ENCODE results near the gene IL4R. TPM values are rescaled to one million over a fixed set of nuclear protein-coding genes. Genes with fewer than 3 reads are reported as not detected.

IL4R gene
- total RNA-seq, 1 experiment from 2014 or later = 29.6 TPM

DNA sequence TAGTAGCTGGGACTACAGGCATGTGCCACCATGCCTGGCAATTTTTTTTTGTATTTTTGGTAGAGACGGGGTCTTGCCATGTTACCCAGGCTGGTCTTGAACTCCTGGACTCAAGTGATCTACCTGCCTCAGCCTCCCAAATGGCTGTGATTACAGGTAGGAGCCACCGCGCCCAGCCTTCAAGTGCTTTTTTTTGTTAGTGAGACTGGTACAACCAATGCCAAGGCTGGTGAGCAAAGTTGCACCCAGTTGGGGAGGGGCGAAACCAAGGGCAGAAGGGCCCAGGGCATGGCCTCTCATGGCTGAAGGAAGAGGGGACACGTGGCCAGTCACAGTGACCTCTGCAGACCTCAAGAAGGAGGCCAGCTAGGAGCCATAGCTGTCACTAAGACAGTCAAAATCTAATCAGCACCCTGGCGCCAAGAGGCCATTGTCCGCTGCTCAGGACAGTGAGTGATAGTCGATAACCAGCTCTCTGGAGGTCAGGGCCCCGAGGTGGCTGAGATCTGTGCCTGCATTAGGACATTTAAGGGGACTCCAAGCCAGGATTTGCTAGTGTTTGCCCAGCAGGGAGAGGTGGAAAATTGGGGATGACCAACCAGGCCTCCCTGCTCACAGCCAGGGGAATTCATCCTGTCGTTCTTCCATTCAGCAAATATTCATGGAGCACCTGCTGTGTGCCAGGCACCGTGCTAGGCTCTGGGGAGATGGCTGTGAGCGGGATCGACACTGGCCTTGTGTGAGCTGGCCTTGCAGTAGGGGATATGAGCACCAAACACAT lies 10.2 kb downstream of the IL4R start:
- no peaks in the 10 kb centered on the region for H3K36me3 ChIP-seq (ENCODE audit: control insufficient read depth in 1 of 2, insufficient read depth in 2 of 2, low read length in 2 of 2)
- POLR2A ChIA-PET = interaction anchor here (0.7 kb wide), 1 partner anchor 920 kb away, joined by 5 read pairs; no protein-coding TSS in a partner anchor
- H3K9me3 ChIP-seq (ENCODE audit: control insufficient read depth in 1 of 2, insufficient read depth in 1 of 2, low read depth in 1 of 2, low read length in 2 of 2) = no peaks in the 10 kb centered on the region
- CTCF ChIA-PET = no interaction called here
- TF ChIP-seq POLR2A (IDR thresholded peaks at IDR 0.05; ENCODE audit: borderline replicate concordance, extremely low read depth, insufficient read depth, insufficient read length) (no peak), TCF7L2 (IDR thresholded peaks at IDR 0.05; ENCODE audit: borderline replicate concordance, extremely low read depth, insufficient read depth, insufficient read length) (no peak), RAD21 (IDR thresholded peaks at IDR 0.05; ENCODE audit: low read depth) (no peak), CEBPB (IDR thresholded peaks at IDR 0.05; ENCODE audit: low read depth) (no peak), YY1 (IDR thresholded peaks at IDR 0.05; ENCODE audit: extremely low read depth, insufficient replicate concordance, low read depth, low read length) (no peak), ELF1 (IDR thresholded peaks at IDR 0.05; ENCODE audit: borderline replicate concordance, low read depth) (no peak), EZH2phosphoT487 (IDR thresholded peaks at IDR 0.05; ENCODE audit: borderline replicate concordance) (no peak), POLR2AphosphoS5 (IDR thresholded peaks at IDR 0.05; ENCODE audit: low read depth, low read length) (no peak), JUND (IDR thresholded peaks at IDR 0.05) (no peak), SP1 (IDR thresholded peaks at IDR 0.05; ENCODE audit: low read depth) (no peak), SRF (IDR thresholded peaks at IDR 0.05; ENCODE audit: low read depth) (no peak), EZH2 (IDR thresholded peaks at IDR 0.05) (no peak), ZFX (IDR thresholded peaks at IDR 0.05) (no peak)
- TF ChIP-seq, protein P1, sequence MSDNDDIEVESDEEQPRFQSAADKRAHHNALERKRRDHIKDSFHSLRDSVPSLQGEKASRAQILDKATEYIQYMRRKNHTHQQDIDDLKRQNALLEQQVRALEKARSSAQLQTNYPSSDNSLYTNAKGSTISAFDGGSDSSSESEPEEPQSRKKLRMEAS (IDR thresholded peaks at IDR 0.05) = no peak
- TF ChIP-seq, protein P2, sequence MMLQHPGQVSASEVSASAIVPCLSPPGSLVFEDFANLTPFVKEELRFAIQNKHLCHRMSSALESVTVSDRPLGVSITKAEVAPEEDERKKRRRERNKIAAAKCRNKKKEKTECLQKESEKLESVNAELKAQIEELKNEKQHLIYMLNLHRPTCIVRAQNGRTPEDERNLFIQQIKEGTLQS (IDR thresholded peaks at IDR 0.05) = no peak
- TF ChIP-seq, protein P3, sequence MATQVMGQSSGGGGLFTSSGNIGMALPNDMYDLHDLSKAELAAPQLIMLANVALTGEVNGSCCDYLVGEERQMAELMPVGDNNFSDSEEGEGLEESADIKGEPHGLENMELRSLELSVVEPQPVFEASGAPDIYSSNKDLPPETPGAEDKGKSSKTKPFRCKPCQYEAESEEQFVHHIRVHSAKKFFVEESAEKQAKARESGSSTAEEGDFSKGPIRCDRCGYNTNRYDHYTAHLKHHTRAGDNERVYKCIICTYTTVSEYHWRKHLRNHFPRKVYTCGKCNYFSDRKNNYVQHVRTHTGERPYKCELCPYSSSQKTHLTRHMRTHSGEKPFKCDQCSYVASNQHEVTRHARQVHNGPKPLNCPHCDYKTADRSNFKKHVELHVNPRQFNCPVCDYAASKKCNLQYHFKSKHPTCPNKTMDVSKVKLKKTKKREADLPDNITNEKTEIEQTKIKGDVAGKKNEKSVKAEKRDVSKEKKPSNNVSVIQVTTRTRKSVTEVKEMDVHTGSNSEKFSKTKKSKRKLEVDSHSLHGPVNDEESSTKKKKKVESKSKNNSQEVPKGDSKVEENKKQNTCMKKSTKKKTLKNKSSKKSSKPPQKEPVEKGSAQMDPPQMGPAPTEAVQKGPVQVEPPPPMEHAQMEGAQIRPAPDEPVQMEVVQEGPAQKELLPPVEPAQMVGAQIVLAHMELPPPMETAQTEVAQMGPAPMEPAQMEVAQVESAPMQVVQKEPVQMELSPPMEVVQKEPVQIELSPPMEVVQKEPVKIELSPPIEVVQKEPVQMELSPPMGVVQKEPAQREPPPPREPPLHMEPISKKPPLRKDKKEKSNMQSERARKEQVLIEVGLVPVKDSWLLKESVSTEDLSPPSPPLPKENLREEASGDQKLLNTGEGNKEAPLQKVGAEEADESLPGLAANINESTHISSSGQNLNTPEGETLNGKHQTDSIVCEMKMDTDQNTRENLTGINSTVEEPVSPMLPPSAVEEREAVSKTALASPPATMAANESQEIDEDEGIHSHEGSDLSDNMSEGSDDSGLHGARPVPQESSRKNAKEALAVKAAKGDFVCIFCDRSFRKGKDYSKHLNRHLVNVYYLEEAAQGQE (IDR thresholded peaks at IDR 0.05; ENCODE audit: low read depth) = no peak
- TF ChIP-seq, protein P4, sequence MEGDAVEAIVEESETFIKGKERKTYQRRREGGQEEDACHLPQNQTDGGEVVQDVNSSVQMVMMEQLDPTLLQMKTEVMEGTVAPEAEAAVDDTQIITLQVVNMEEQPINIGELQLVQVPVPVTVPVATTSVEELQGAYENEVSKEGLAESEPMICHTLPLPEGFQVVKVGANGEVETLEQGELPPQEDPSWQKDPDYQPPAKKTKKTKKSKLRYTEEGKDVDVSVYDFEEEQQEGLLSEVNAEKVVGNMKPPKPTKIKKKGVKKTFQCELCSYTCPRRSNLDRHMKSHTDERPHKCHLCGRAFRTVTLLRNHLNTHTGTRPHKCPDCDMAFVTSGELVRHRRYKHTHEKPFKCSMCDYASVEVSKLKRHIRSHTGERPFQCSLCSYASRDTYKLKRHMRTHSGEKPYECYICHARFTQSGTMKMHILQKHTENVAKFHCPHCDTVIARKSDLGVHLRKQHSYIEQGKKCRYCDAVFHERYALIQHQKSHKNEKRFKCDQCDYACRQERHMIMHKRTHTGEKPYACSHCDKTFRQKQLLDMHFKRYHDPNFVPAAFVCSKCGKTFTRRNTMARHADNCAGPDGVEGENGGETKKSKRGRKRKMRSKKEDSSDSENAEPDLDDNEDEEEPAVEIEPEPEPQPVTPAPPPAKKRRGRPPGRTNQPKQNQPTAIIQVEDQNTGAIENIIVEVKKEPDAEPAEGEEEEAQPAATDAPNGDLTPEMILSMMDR (IDR thresholded peaks at IDR 0.05 in 2 of 3, conservative IDR thresholded peaks at IDR 0.05 in 1 of 3; ENCODE audit: borderline replicate concordance in 1 of 3, insufficient read depth in 1 of 3, low read depth in 2 of 3, low read length in 2 of 3) = no peak
- DNase-seq (ENCODE audit: low read depth, low spot score) (no peak), ATAC-seq (no peak)
- H2AFZ ChIP-seq (ENCODE audit: low read depth, low read length, poor library complexity, severe bottlenecking) = no peak overlapping the region
- no peaks in the 10 kb centered on the region for H3K9me2 ChIP-seq (ENCODE audit: insufficient read depth)
- H3K79me2 ChIP-seq (ENCODE audit: insufficient read depth, low read length) = peaks cover 72% of the 10 kb centered on the region
- no peak overlapping the region for H3K9ac ChIP-seq (ENCODE audit: low read length)
- no peak overlapping the region for H3K4me3 ChIP-seq (replicated peaks in 1 of 2; ENCODE audit: low read depth in 1 of 2, low read length in 2 of 2)
- intact Hi-C loops (cut with micrococcal nuclease) = no loop called here
- H3K27ac ChIP-seq (ENCODE audit: low read depth, low read length) = no peak overlapping the region
- no peak overlapping the region for H3K4me2 ChIP-seq (ENCODE audit: low read length)
- no peaks in the 10 kb centered on the region for H3K27me3 ChIP-seq (ENCODE audit: insufficient read depth, low read length)
- RAD21 ChIA-PET (ENCODE audit: low non-redundant PET in 1 of 2, low total read pairs in 2 of 2, uncharacterized antibody in 2 of 2, unreplicated experiment in 2 of 2) = no interaction called here
- BruUV-seq (replicated peaks) = no TSS peak
- no peaks in the 10 kb centered on the region for H4K20me1 ChIP-seq (ENCODE audit: insufficient read depth)
- peaks cover 12 to 66% of the 10 kb centered on the region in 2 experiments for H3K4me1 ChIP-seq (ENCODE audit: control insufficient read depth in 1 of 2, insufficient read depth in 2 of 2, low read length in 2 of 2)
